Measurements from ENCODE around the gene HSPB1.

- no peak for TF ChIP-seq REST (IDR thresholded peaks at IDR 0.05; ENCODE audit: low read depth)
- no peak for TF ChIP-seq YY1 (IDR thresholded peaks at IDR 0.05; ENCODE audit: low read depth)
- no peak for TF ChIP-seq RAD21 (IDR thresholded peaks at IDR 0.05; ENCODE audit: low read depth)
- no peak; the same call in 1 of the 2 replicates for TF ChIP-seq TAF1 (IDR thresholded peaks at IDR 0.05; ENCODE audit: low read depth)
- TF ChIP-seq EP300 (IDR thresholded peaks at IDR 0.05; ENCODE audit: borderline replicate concordance), result no peak
- no peak for TF ChIP-seq TEAD4 (IDR thresholded peaks at IDR 0.05)
- no peak for TF ChIP-seq FOXM1 (IDR thresholded peaks at IDR 0.05; ENCODE audit: borderline replicate concordance, low read depth)
- no peak for TF ChIP-seq CREB1 (IDR thresholded peaks at IDR 0.05; ENCODE audit: low read depth)
- no peak; the same call in 1 of the 2 replicates for TF ChIP-seq ZBTB7A (IDR thresholded peaks at IDR 0.05; ENCODE audit: low read depth)
- peak; percentile 79 for TF ChIP-seq MAX (IDR thresholded peaks at IDR 0.05)
- TF ChIP-seq CEBPB (IDR thresholded peaks at IDR 0.05), result no peak
- TF ChIP-seq USF1 (IDR thresholded peaks at IDR 0.05), result no peak
- no peak for TF ChIP-seq TCF12 (IDR thresholded peaks at IDR 0.05; ENCODE audit: low read depth)
Observed at GRCh38 chr7:76303202-76304147, 1.0 kb downstream of the HSPB1 start.
